CD4-positive, alpha-beta T cell treated with Interleukin-6 at 100 ng/mL for 8 hours (primary cell): ENCODE data around the gene WNT9A.

ENCODE experiments used
- DNase-seq: peaks from one replicate; pipeline ENCODE4 v3.0.0-alpha.2; 2020; ENCODE audit warnings: mixed read lengths, low spot score

Gene WNT9A

GRCh38 chr1:227897704-227898438 is 49.9 kb downstream of the WNT9A start:
- DNase-seq: no peak

- no peak for DNase-seq
Observed at GRCh38 chr1:227896710-227897655, 50.7 kb downstream of the WNT9A start.

- DNase-seq: no peak
Observed at GRCh38 chr1:227895828-227896685, 51.7 kb downstream of the WNT9A start.

DNA sequence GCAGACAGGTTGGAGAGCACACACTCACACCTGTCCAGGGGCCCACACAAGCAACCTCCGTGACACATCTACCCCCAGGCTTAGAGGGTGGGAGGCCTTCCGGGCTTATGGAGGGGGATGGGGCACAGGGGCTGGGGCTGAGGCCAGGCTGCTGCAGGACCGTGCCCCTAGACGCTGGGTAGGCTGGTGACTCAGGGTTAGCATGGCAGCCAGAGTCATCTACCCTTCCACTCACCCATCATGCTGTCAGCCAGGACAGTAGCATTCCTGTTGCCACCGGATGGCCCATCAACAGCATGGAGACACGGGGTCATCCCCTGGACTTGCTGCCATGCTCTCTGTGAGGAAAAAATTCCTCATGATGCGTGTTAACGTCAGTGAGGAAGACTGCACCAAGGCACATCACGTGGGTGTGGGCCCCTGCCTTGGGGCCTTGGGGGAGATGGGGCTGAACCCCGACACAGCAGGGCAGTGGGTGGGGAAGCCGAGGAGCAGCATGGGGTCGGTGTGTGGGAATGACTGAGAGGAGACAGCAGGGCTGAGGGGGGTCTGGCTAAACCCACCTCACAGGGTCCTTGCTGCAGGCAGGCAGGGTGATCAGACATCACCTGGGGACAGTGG is 52.8 kb downstream of the WNT9A start:
- DNase-seq: no peak

GRCh38 chr1:227893949-227894721 is 53.6 kb downstream of the WNT9A start:
- DNase-seq: peak; percentile 0

GRCh38 chr1:227893300-227893948 is 54.3 kb downstream of the WNT9A start:
- no peak for DNase-seq

DNA sequence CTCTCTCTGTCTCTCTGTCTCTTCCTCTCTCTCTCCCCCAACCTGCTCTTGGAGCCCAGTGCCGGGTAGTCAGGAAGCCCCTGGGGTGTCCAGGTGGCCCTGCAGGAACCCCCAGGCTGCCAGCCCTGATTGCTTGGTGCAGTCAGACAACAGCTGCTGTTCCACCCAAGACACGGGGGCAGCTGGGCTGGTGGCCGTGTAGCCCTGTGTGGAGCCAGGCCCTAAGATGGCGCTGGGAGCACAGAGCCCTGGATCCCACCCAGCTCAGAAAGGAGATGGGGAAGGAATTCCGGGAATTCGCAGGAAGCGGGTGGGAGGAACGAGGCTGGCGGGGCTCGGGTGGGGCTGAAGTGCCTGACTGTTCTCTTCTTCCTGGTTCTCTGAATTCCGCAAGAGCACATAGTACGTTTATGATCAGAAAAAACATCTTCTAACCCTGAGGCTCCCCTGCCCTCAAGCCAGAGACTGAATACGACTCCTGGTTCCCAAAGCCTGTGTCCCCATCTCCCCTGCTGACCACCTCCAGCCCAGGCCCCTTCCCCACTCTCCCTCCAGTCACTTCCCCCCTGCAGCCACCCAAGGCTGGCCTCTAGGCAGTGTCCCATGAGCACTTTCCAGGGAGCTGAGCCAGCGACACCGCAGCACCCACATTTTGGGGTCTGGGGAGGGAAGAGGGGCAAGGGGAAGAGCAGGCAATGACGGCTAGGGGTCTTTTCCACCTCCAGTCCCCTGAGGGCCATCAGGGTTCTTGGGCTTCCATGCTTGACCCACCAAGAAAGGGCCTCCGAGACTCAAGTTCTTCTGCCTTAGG is 55.0 kb downstream of the WNT9A start:
- DNase-seq: no peak

DNA sequence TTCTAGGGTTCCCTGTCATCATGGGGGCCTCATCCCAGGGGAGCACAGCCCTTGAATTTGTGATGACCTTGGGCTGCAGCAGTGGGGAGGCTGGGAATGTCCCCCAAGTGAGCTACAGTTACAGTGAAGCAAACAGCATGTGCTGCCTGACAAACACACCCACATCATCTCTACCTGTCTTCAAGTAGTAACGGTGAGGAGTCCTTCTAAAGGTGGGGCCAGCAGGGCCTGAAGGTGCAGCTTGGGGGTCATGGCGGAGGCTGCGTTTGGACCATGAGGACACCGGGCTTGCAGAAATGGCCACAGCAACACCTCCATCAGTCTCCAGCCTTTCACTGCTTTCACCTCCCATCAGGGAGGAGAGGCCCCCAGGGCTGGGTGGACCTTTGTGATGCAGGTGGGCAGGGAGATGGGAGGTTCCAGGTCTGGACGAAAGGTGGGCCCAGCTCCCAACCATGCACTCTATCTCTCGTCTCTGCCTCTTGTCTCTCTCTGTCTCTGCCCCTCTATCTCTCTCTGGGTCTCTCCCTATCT is 55.7 kb downstream of the WNT9A start:
- no peak for DNase-seq

- DNase-seq: no peak
Observed at GRCh38 chr1:227891223-227891954, 56.3 kb downstream of the WNT9A start.

GRCh38 chr1:227890451-227891222 is 57.1 kb downstream of the WNT9A start:
- peak; percentile 0 for DNase-seq

DNA sequence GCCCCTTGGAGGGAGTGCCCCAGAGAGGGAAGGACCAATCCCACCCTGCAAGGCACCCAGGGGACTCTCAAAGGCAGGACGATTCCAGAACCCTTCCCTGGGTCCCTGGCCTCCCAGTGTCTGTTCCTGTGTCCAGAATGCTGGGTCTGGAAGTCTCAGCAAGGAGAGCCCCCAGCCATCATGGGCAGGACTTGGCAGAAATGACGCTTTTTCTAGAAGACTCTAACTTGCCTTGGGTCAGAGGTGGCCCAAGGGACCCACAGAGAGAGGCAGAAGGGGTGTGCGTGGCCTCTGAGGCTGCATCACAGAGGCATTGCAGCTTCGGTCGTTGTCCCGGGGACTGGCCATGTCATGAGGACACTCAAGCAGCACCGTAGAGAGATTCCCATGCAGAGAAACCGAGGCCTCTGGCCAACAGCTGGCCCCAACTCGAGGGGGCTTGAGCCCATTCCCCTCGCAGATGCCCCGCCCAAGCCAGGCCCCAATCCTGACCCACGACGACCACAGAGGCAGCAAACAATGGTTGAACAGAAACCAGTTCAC is 57.8 kb downstream of the WNT9A start:
- no peak for DNase-seq

GRCh38 chr1:227889047-227889862 is 58.5 kb downstream of the WNT9A start:
- DNase-seq: no peak

GRCh38 chr1:227888404-227889046 is 59.2 kb downstream of the WNT9A start:
- no peak for DNase-seq

DNA sequence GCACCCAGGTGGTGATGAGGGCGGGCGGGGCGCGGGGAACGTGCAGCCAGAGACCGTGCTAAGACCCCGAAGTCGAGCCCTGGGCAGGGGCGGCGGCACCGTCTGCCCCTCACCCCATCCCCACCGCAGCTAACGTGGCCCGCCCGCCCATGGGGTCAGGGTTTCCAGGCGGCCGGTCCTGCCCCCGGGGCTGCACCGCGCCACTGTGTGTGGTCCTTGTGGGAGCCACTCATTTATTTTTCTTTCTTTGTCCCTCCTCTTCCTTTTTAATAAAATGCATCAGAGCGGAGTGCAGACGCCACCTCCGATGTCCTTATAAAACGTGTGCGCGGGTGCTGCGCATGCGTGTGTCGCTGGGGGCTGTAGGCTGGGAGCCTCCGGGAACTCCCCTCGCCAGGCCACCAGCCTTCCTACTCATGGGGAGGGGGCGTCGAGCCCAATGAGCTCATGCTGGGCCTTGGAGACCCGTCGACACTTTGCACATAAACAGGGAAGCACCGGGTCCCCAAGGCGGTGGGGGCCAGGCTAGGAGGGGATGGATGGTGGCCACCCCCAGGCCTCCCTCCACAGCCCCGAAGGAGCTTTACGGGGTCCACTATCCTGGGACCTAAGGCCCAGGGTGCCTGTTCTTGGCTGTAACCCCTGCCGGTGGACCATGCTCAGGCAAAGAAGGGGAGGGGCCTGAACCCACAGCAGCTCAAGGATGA is 59.9 kb downstream of the WNT9A start:
- DNase-seq: no peak

DNA sequence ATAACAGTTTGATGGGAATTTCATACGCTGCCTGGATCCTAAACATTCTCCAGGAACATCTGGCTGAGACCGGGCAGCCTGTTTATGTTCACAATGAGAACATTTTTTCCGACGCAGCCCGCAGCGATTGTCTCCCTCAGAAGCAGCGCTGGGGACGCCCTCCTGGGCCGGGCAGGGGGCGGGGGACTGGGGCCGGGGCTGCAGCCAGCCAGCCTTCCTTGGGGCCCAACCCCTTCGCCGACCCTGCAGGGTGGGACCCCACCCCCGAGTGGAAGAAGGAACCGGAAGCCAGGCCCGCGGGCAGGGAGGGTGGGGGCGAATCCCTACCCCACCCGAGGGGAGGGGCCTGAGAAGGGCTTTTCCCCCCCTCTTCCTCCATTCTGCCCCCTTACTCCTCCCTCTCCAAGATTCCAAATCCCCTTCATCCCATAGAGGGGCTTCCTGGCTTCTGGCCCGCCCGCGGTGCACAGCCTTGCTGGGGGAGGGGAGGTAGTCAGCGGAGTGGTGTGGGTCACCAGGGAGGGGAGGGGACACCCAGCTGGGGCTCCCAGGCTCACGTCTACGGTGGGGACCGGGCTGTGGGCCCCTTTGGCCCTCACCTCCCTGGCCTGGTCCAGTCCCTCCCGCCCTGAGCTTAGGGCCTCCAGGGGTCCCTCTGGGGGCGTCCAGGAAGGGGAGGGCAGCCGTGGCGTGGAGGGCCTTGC is 60.6 kb downstream of the WNT9A start:
- peak; percentile 46 for DNase-seq
